KMS-11 (cell line): ENCODE results near the gene KIF25.

ENCODE experiments used
- H2AFZ ChIP-seq: fragments of 200-600 bp; sonication (generic); 2 replicates; pipeline ENCODE4 v1.6.1; 2016; ENCODE audit warnings: antibody characterized with exemption, mixed run types, low read depth
- H3K27ac ChIP-seq: fragments of 200-600 bp; sonication (generic); 2 replicates; pipeline ENCODE4 v1.6.1; 2016; ENCODE audit warnings: mild to moderate bottlenecking, mixed run types
- H3K27me3 ChIP-seq: fragments of 200-600 bp; sonication (generic); 2 replicates; pipeline ENCODE4 v1.6.1; 2017; ENCODE audit warnings: mild to moderate bottlenecking, low read depth, mixed run types, moderate library complexity; ENCODE audit not compliant: insufficient read depth
- H3K36me3 ChIP-seq: fragments of 200-600 bp; sonication (generic); 2 replicates; pipeline ENCODE4 v1.6.1; 2017; ENCODE audit warnings: mild to moderate bottlenecking, mixed run types; ENCODE audit not compliant: insufficient read depth
- H3K4me1 ChIP-seq: fragments of 200-600 bp; sonication (generic); 2 replicates; pipeline ENCODE4 v1.6.1; 2016; ENCODE audit warnings: mild to moderate bottlenecking, low read depth, mixed run types; ENCODE audit not compliant: poor library complexity, severe bottlenecking
- H3K4me2 ChIP-seq: fragments of 200-600 bp; sonication (generic); 2 replicates; pipeline ENCODE4 v1.7.0; 2016; ENCODE audit warnings: mild to moderate bottlenecking, mixed run types
- H3K4me3 ChIP-seq: fragments of 200-600 bp; sonication (generic); IDR thresholded peaks from 2 replicates; pipeline ENCODE4 v1.6.1; 2017; ENCODE audit warnings: low read depth, low read length, mixed read lengths; ENCODE audit not compliant: insufficient read depth
- H3K79me2 ChIP-seq: fragments of 200-600 bp; sonication (generic); 2 replicates; pipeline ENCODE4 v1.6.1; 2016; ENCODE audit warnings: low read depth, mixed run types; ENCODE audit not compliant: insufficient read depth
- H3K9ac ChIP-seq: fragments of 200-600 bp; sonication (generic); 2 replicates; pipeline ENCODE4 v1.6.1; 2016; ENCODE audit warnings: mild to moderate bottlenecking, mixed run types
- H4K20me1 ChIP-seq: fragments of 200-600 bp; sonication (generic); 2 replicates; pipeline ENCODE4 v1.6.1; 2016; ENCODE audit warnings: mild to moderate bottlenecking, mixed run types; ENCODE audit not compliant: insufficient read depth
- CTCF ChIP-seq: fragments of 200-600 bp; sonication (generic); conservative IDR thresholded peaks from 2 replicates; pipeline ENCODE4 v1.6.1; 2017; ENCODE audit warnings: low read depth, mild to moderate bottlenecking, antibody characterized with exemption, low read length, moderate library complexity, mixed read lengths

Gene KIF25

GRCh38 chr6:167988154-167988495 lies 9.3 kb upstream of the KIF25 start:
- no peak overlapping the region for H3K27ac ChIP-seq
- TF ChIP-seq CTCF, result no peak
- H2AFZ ChIP-seq, result no peak overlapping the region
- no peak overlapping the region for H3K9ac ChIP-seq
- no peaks in the 10 kb centered on the region for H3K36me3 ChIP-seq
- no peaks in the 10 kb centered on the region for H3K79me2 ChIP-seq
- H3K4me3 ChIP-seq, result no peak overlapping the region
- no peaks in the 10 kb centered on the region for H3K4me1 ChIP-seq
- H4K20me1 ChIP-seq, result no peaks in the 10 kb centered on the region
- H3K4me2 ChIP-seq, result no peak overlapping the region
- no peaks in the 10 kb centered on the region for H3K27me3 ChIP-seq

- no peaks in the 10 kb centered on the region for H3K79me2 ChIP-seq
- no peaks in the 10 kb centered on the region for H3K36me3 ChIP-seq
- no peak overlapping the region for H3K27ac ChIP-seq
- H3K9ac ChIP-seq, result no peak overlapping the region
- no peak overlapping the region for H2AFZ ChIP-seq
- no peak overlapping the region for H3K4me2 ChIP-seq
- no peaks in the 10 kb centered on the region for H3K4me1 ChIP-seq
- TF ChIP-seq CTCF, result no peak
- H4K20me1 ChIP-seq, result no peaks in the 10 kb centered on the region
- H3K4me3 ChIP-seq, result no peak overlapping the region
- H3K27me3 ChIP-seq, result no peaks in the 10 kb centered on the region
Measured at GRCh38 chr6:167988945-167989841, 8.3 kb upstream of the KIF25 start.

- H3K9ac ChIP-seq, result no peak overlapping the region
- H4K20me1 ChIP-seq, result no peaks in the 10 kb centered on the region
- H3K4me2 ChIP-seq, result no peak overlapping the region
- no peaks in the 10 kb centered on the region for H3K4me1 ChIP-seq
- H3K27ac ChIP-seq, result no peak overlapping the region
- no peaks in the 10 kb centered on the region for H3K79me2 ChIP-seq
- H3K36me3 ChIP-seq, result no peaks in the 10 kb centered on the region
- no peak for TF ChIP-seq CTCF
- no peaks in the 10 kb centered on the region for H3K27me3 ChIP-seq
- no peak overlapping the region for H3K4me3 ChIP-seq
- H2AFZ ChIP-seq, result no peak overlapping the region
Measured at GRCh38 chr6:167990016-167990945, 7.2 kb upstream of the KIF25 start.

GRCh38 chr6:167993169-167993568 lies 4.3 kb upstream of the KIF25 start:
- no peaks in the 10 kb centered on the region for H3K36me3 ChIP-seq
- no peaks in the 10 kb centered on the region for H3K27me3 ChIP-seq
- no peaks in the 10 kb centered on the region for H3K79me2 ChIP-seq
- H3K4me1 ChIP-seq, result no peaks in the 10 kb centered on the region
- no peak overlapping the region for H2AFZ ChIP-seq
- no peak for TF ChIP-seq CTCF
- no peak overlapping the region for H3K4me3 ChIP-seq
- H3K9ac ChIP-seq, result no peak overlapping the region
- H3K27ac ChIP-seq, result no peak overlapping the region
- no peaks in the 10 kb centered on the region for H4K20me1 ChIP-seq
- no peak overlapping the region for H3K4me2 ChIP-seq
